Keratinocyte (primary cell): Measurements from ENCODE around the gene LGR4. TPM values are rescaled to one million over a fixed set of nuclear protein-coding genes. Genes with fewer than 3 reads are reported as not detected.
"Not testable (repeated sequence)": the region's sequence is repeated elsewhere in the genome, so short reads cannot be mapped to it uniquely, and the experiment has no call there.

Source experiments
- DNase-seq: peaks from one replicate; pipeline ENCODE4 v3.0.0-alpha.2; 2011; ENCODE audit warnings: low read depth, missing footprints, low spot score
- FAIRE-seq: peaks from 2 replicates; lab custom pipeline; 2011; peaks lifted over from hg19 to GRCh38; lab: Jason Lieb, UNC
- H2AFZ ChIP-seq: 2 replicates; pipeline ENCODE4 v1.6.0; 2012; ENCODE audit warnings: low read length, control low read depth, inconsistent platforms; ENCODE audit not compliant: control insufficient read depth
- H3K27ac ChIP-seq: 2 replicates; pipeline ENCODE4 v1.5.1; 2011; ENCODE audit warnings: low read length; ENCODE audit not compliant: control insufficient read depth, insufficient read depth
- H3K27me3 ChIP-seq: 3 replicates; pipeline ENCODE4 v1.6.0; 2011; ENCODE audit warnings: low read length; ENCODE audit not compliant: control insufficient read depth, insufficient read depth; ENCODE audit errors: extremely low read depth
- H3K36me3 ChIP-seq, 2 experiments: 2 replicates in 1 of 2; 3 replicates in 1 of 2; pipeline ENCODE4 v1.5.1; 2011; ENCODE audit warnings: low read length in 2 of 2, mild to moderate bottlenecking in 1 of 2; ENCODE audit not compliant: control insufficient read depth in 2 of 2, insufficient read depth in 2 of 2; ENCODE audit errors: extremely low read depth in 1 of 2
- H3K4me1 ChIP-seq: 3 replicates; pipeline ENCODE4 v1.5.1; 2011; ENCODE audit warnings: low read length; ENCODE audit not compliant: control insufficient read depth, insufficient read depth; ENCODE audit errors: extremely low read depth
- H3K4me2 ChIP-seq: 3 replicates; pipeline ENCODE4 v1.6.0; 2011; ENCODE audit warnings: low read depth, low read length; ENCODE audit not compliant: control insufficient read depth, insufficient read depth; ENCODE audit errors: extremely low read depth
- H3K4me3 ChIP-seq, 3 experiments: fragments of 200-600 bp in 1 of 3; sonication (generic) in 1 of 3; 2 replicates in 2 of 3; 3 replicates in 1 of 3; pipeline ENCODE4 v1.5.1; 2011 to 2016; ENCODE audit warnings: low read length in 3 of 3, mild to moderate bottlenecking in 3 of 3, control low read depth in 2 of 3, inconsistent platforms in 1 of 3, low read depth in 1 of 3, mixed read lengths in 1 of 3, mixed run types in 1 of 3, moderate library complexity in 1 of 3; ENCODE audit not compliant: control insufficient read depth in 2 of 3, insufficient read depth in 2 of 3; ENCODE audit errors: extremely low read depth in 1 of 3
- H3K79me2 ChIP-seq: 2 replicates; pipeline ENCODE4 v1.6.0; 2012; ENCODE audit warnings: low read length; ENCODE audit not compliant: control insufficient read depth, insufficient read depth
- H3K9ac ChIP-seq: 3 replicates; pipeline ENCODE4 v1.6.0; 2011; ENCODE audit warnings: low read length; ENCODE audit not compliant: control insufficient read depth, insufficient read depth; ENCODE audit errors: extremely low read depth
- H3K9me1 ChIP-seq: 3 replicates; pipeline ENCODE4 v1.6.0; 2011; ENCODE audit warnings: low read length; ENCODE audit not compliant: control insufficient read depth, insufficient read depth; ENCODE audit errors: extremely low read depth
- H3K9me3 ChIP-seq: 2 replicates; pipeline ENCODE4 v1.5.1; 2012; ENCODE audit warnings: low read depth, low read length; ENCODE audit not compliant: control insufficient read depth
- H4K20me1 ChIP-seq: 3 replicates; pipeline ENCODE4 v1.6.0; 2011; ENCODE audit warnings: low read length; ENCODE audit not compliant: control insufficient read depth, insufficient read depth; ENCODE audit errors: extremely low read depth
- EZH2 ChIP-seq: IDR thresholded peaks from one replicate; pipeline ENCODE4 v1.6.1; 2012; ENCODE audit warnings: inconsistent platforms, mild to moderate bottlenecking, low read length, moderate library complexity
- dilution Hi-C: fragments of 300-500 bp; cut with MboI; formaldehyde crosslinking; loops from one replicate; pipeline ENCODE4 v1.7.0; 2020; ENCODE audit warnings: low sequenced_read_pairs; ENCODE audit not compliant: extremely low pct_ligation_motif_present
- polyA plus RNA-seq, 5 experiments: library from polyadenylated mRNA; depleted of rRNA in 3 of 5; stranded (reverse) in 3 of 5; stranded (forward) in 1 of 5; unstranded in 1 of 5; fragments of >200 nt; gene quantifications; 1 replicate in 1 of 5; 2 replicates in 3 of 5; 3 replicates in 1 of 5; pipeline versions ENCODE4 v1.2.1 to v1.2.3, GENCODE V29; 2011 to 2012; ENCODE audit warnings: missing spikeins in 2 of 5, low read depth in 1 of 5, low replicate concordance in 1 of 5
- TF ChIP-seq, protein P1 (sequence below), 3 experiments: IDR thresholded peaks in 1 of 3; conservative IDR thresholded peaks in 1 of 3; optimal IDR thresholded peaks in 1 of 3; 2 replicates in 2 of 3; 3 replicates in 1 of 3; pipeline versions ENCODE3 to v1.5.1; 2011; ENCODE audit warnings: low read length in 3 of 3, mild to moderate bottlenecking in 3 of 3, moderate library complexity in 2 of 3, control low read depth in 1 of 3, inconsistent platforms in 1 of 3; ENCODE audit not compliant: insufficient read depth in 2 of 3; ENCODE audit errors: extremely low read depth in 1 of 3

The LGR4 gene
- polyA plus RNA-seq, 1 donor (not counting 4 experiments of a cell fraction or from before 2014, with no cell fraction given): 49.7 TPM

DNA sequence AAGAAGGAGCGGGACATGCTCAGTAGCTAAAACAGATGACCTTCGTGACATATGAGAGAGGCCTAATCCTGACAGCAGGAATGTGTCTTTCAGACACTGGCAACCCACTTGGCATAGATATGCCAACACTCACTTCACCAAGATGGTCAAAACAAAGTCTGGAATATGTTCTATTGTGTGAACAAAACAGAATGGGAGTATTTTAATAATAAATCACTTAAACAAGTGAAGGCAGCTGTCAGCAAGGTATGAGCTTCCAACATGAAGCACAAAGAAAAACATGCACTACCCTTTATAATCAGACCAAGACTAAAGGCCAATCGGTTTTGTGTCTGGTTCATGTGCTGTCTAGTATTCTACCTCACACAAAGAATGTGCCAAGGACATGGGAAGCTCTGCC lies 132.6 kb downstream of the LGR4 start:
- no peak overlapping the region for H3K4me3 ChIP-seq

DNA sequence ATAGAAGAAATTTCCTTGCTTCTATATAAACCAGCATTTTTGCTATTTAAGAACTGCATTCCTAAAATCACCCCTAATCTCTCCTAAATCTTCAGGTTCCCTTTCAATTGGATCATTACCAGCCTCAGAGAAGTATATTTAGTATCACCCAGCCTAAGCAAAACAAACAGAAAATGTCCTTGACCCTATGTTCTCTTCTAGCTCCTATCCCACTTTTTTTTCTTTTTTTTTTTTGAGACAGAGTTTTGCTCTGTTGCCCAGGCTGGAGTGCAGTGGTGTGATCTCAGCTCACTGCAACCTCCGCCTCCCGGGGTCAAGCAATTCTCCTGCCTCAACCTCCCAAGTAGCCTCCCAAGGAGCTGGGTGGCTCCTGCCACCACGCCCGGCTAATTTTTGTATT lies 137.8 kb downstream of the LGR4 start:
- H3K4me2 ChIP-seq, H3K4me1 ChIP-seq, H4K20me1 ChIP-seq, H3K36me3 ChIP-seq, H3K27me3 ChIP-seq, dilution Hi-C loops, H3K27ac ChIP-seq, H3K79me2 ChIP-seq, H3K4me3 ChIP-seq, H3K9ac ChIP-seq, H2AFZ ChIP-seq, DNase-seq, FAIRE-seq, H3K9me3 ChIP-seq, H3K9me1 ChIP-seq: not testable (repeated sequence)

More for the DNA sequence above, 132.6 kb downstream of the LGR4 start:
- Histone ChIP-seq H3K9me3 (no peaks in the 10 kb centered on the region), H3K9me1 (no peaks in the 10 kb centered on the region), H3K27me3 (no peaks in the 10 kb centered on the region), H2AFZ (no peak overlapping the region), H3K9ac (no peak overlapping the region), H3K4me1 (no peaks in the 10 kb centered on the region), H3K36me3 (no peaks in the 10 kb centered on the region), H3K27ac (no peak overlapping the region), H3K79me2 (no peaks in the 10 kb centered on the region), H3K4me2 (no peak overlapping the region), H4K20me1 (no peaks in the 10 kb centered on the region)
- dilution Hi-C loops: no loop called here
- TF ChIP-seq EZH2: no peak
- DNase-seq (no peak), FAIRE-seq (no peak)

DNA sequence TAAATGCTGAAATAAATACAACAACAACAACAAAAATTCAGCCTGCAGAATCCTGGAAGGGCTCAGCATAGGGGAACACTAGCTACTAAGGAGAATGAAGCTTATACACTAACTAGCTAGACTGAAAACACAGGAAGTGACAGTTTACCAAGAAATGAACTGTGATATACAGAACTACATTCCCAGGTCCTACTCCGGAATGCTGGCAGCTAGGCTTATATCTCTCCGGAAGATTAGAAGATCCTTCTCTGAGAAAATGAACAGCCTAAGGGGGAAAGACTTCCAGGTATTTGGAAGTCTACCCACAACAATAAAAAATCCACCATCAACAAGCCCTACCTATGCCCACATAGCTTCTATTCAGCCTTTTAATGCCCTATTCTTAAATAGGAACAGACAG lies 140.6 kb downstream of the LGR4 start:
- Histone ChIP-seq H3K9me1 (no peaks in the 10 kb centered on the region), H4K20me1 (no peaks in the 10 kb centered on the region), H3K36me3 (no peaks in the 10 kb centered on the region), H3K4me2 (no peak overlapping the region), H3K4me3 (no peak overlapping the region), H3K27me3 (no peaks in the 10 kb centered on the region), H3K27ac (no peak overlapping the region), H3K4me1 (peaks cover 6% of the 10 kb centered on the region), H3K79me2 (no peaks in the 10 kb centered on the region), H3K9me3 (no peaks in the 10 kb centered on the region), H2AFZ (peak overlapping the region; percentile 20), H3K9ac (no peak overlapping the region)
- TF ChIP-seq, protein P1, sequence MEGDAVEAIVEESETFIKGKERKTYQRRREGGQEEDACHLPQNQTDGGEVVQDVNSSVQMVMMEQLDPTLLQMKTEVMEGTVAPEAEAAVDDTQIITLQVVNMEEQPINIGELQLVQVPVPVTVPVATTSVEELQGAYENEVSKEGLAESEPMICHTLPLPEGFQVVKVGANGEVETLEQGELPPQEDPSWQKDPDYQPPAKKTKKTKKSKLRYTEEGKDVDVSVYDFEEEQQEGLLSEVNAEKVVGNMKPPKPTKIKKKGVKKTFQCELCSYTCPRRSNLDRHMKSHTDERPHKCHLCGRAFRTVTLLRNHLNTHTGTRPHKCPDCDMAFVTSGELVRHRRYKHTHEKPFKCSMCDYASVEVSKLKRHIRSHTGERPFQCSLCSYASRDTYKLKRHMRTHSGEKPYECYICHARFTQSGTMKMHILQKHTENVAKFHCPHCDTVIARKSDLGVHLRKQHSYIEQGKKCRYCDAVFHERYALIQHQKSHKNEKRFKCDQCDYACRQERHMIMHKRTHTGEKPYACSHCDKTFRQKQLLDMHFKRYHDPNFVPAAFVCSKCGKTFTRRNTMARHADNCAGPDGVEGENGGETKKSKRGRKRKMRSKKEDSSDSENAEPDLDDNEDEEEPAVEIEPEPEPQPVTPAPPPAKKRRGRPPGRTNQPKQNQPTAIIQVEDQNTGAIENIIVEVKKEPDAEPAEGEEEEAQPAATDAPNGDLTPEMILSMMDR (optimal IDR thresholded peaks at IDR 0.05 in 1 of 3, IDR thresholded peaks at IDR 0.05 in 1 of 3, conservative IDR thresholded peaks at IDR 0.05 in 1 of 3; ENCODE audit: extremely low read depth in 1 of 3, insufficient read depth in 2 of 3, low read length in 3 of 3): no peak
- TF ChIP-seq EZH2: no peak
- dilution Hi-C loops: no loop called here
- FAIRE-seq: peak; percentile 53
- DNase-seq: no peak
